SU-DHL-6 (cell line): ENCODE data around the gene FAM124A.

Source experiments
- H2AFZ ChIP-seq: fragments of 200-600 bp; sonication (generic); 2 replicates; pipeline ENCODE4 v1.6.1; 2014; ENCODE audit warnings: low read depth, mild to moderate bottlenecking, moderate library complexity, mixed read lengths, antibody characterized with exemption, low read length; ENCODE audit not compliant: severe bottlenecking
- H3F3A ChIP-seq: fragments of 200-600 bp; shearing (Covaris generic); 2 replicates; pipeline ENCODE4 v1.6.0; 2016; ENCODE audit warnings: antibody characterized with exemption, mild to moderate bottlenecking; ENCODE audit not compliant: insufficient read depth
- H3K27ac ChIP-seq: fragments of 200-600 bp; sonication (generic); 2 replicates; pipeline ENCODE4 v1.5.1; 2016; ENCODE audit warnings: low read depth, mild to moderate bottlenecking, low read length, moderate library complexity, mixed read lengths
- H3K27me3 ChIP-seq: fragments of 200-600 bp; sonication (generic), shearing (Covaris generic); 2 replicates; pipeline ENCODE4 v1.6.0; 2014; ENCODE audit warnings: mild to moderate bottlenecking, low read length
- H3K36me3 ChIP-seq: fragments of 200-600 bp; sonication (generic); 2 replicates; pipeline ENCODE4 v1.6.1; 2014; ENCODE audit warnings: mild to moderate bottlenecking, low read length, mixed read lengths
- H3K4me2 ChIP-seq: fragments of 300-600, 200-600 bp; shearing (Covaris generic), sonication (generic); 2 replicates; pipeline ENCODE4 v1.6.0; 2014; ENCODE audit warnings: low read length, low read depth, mild to moderate bottlenecking; ENCODE audit not compliant: poor library complexity, severe bottlenecking
- H3K4me3 ChIP-seq: fragments of 200-600 bp; sonication (generic); 2 replicates; pipeline ENCODE4 v1.5.1; 2014; ENCODE audit warnings: antibody characterized with exemption, low read length, mild to moderate bottlenecking, mixed read lengths; ENCODE audit not compliant: insufficient read depth, poor library complexity, severe bottlenecking
- H3K79me2 ChIP-seq: fragments of 200-600 bp; sonication (generic); 2 replicates; pipeline ENCODE4 v1.6.1; 2014; ENCODE audit warnings: mild to moderate bottlenecking, low read length, moderate library complexity; ENCODE audit not compliant: insufficient read depth
- H3K9ac ChIP-seq: fragments of 200-600 bp; sonication (generic); 2 replicates; pipeline ENCODE4 v1.7.0; 2014; ENCODE audit warnings: mild to moderate bottlenecking, low read length
- H3K9me2 ChIP-seq: fragments of 200-600 bp; sonication (generic); replicated peaks from 2 replicates; pipeline ENCODE4 v1.6.1; 2014; ENCODE audit warnings: low read length; ENCODE audit not compliant: insufficient read depth
- H3K9me3 ChIP-seq: fragments of 200-600 bp; sonication (generic); 2 replicates; pipeline ENCODE4 v1.6.1; 2014; ENCODE audit warnings: low read length, mixed read lengths; ENCODE audit not compliant: insufficient read depth
- H4K20me1 ChIP-seq: fragments of 200-600 bp; sonication (generic); 2 replicates; pipeline ENCODE4 v1.6.1; 2014; ENCODE audit warnings: low read depth, mild to moderate bottlenecking, antibody characterized with exemption, low read length, moderate library complexity, mixed read lengths
- CTCF ChIP-seq: fragments of 200-600 bp; sonication (generic); IDR thresholded peaks from one replicate; pipeline ENCODE4 v1.5.1; 2017; ENCODE audit warnings: antibody characterized with exemption, mild to moderate bottlenecking, low read length, moderate library complexity; ENCODE audit not compliant: insufficient read depth, poor library complexity, severe bottlenecking
- EZH2phosphoT487 ChIP-seq: fragments of 200-600 bp; sonication (generic), shearing (Covaris generic); conservative IDR thresholded peaks from 2 replicates; pipeline ENCODE4 v1.6.1; 2018; ENCODE audit warnings: mild to moderate bottlenecking, antibody characterized with exemption, low read length, moderate library complexity, mixed read lengths

The FAM124A gene

GRCh38 chr13:51225029-51225428 lies 2.8 kb downstream of the FAM124A start:
- Histone ChIP-seq H3K27me3 (no peaks in the 10 kb centered on the region), H3F3A (no peaks in the 10 kb centered on the region), H3K27ac (no peak overlapping the region), H3K79me2 (no peaks in the 10 kb centered on the region), H3K36me3 (no peaks in the 10 kb centered on the region), H3K4me2 (no peak overlapping the region), H4K20me1 (no peaks in the 10 kb centered on the region), H3K9me3 (no peaks in the 10 kb centered on the region), H3K9ac (no peak overlapping the region), H3K9me2 (no peaks in the 10 kb centered on the region), H2AFZ (no peak overlapping the region), H3K4me3 (no peak overlapping the region)
- TF ChIP-seq EZH2phosphoT487, result no peak
- no peak for TF ChIP-seq CTCF

- TF ChIP-seq CTCF (no peak), EZH2phosphoT487 (no peak)
- Histone ChIP-seq H4K20me1 (no peaks in the 10 kb centered on the region), H2AFZ (no peak overlapping the region), H3K9me2 (no peaks in the 10 kb centered on the region), H3K9me3 (no peaks in the 10 kb centered on the region), H3K36me3 (no peaks in the 10 kb centered on the region), H3K27ac (no peak overlapping the region), H3K4me2 (no peak overlapping the region), H3F3A (no peaks in the 10 kb centered on the region), H3K27me3 (no peaks in the 10 kb centered on the region), H3K9ac (no peak overlapping the region), H3K4me3 (no peak overlapping the region), H3K79me2 (no peaks in the 10 kb centered on the region)
These were observed 5.2 kb downstream of the FAM124A start for GRCh38 chr13:51227404-51227803.

GRCh38 chr13:51229101-51229719 lies 7.0 kb downstream of the FAM124A start:
- Histone ChIP-seq H3K79me2 (no peaks in the 10 kb centered on the region), H3K9me3 (no peaks in the 10 kb centered on the region), H3K4me3 (no peak overlapping the region), H3K4me2 (no peak overlapping the region), H3K9ac (no peak overlapping the region), H3K36me3 (no peaks in the 10 kb centered on the region), H3K9me2 (no peaks in the 10 kb centered on the region), H3F3A (no peaks in the 10 kb centered on the region), H3K27me3 (no peaks in the 10 kb centered on the region), H3K27ac (no peak overlapping the region), H2AFZ (no peak overlapping the region), H4K20me1 (no peaks in the 10 kb centered on the region)
- TF ChIP-seq EZH2phosphoT487, result no peak
- TF ChIP-seq CTCF, result no peak
